Hematopoietic multipotent progenitor cell treated with erythropoietin and hydrocortisone succinate and interleukin-3 and kit ligand, for 4 days (in vitro differentiated cells): ENCODE results near the gene IER2.
"Not testable (repeated sequence)": the region's sequence is repeated elsewhere in the genome, so short reads cannot be mapped to it uniquely, and the experiment has no call there.

ENCODE experiments used
- DNase-seq: peaks from one replicate; pipeline ENCODE4 v3.0.0-alpha.2; 2015

The IER2 gene

DNA sequence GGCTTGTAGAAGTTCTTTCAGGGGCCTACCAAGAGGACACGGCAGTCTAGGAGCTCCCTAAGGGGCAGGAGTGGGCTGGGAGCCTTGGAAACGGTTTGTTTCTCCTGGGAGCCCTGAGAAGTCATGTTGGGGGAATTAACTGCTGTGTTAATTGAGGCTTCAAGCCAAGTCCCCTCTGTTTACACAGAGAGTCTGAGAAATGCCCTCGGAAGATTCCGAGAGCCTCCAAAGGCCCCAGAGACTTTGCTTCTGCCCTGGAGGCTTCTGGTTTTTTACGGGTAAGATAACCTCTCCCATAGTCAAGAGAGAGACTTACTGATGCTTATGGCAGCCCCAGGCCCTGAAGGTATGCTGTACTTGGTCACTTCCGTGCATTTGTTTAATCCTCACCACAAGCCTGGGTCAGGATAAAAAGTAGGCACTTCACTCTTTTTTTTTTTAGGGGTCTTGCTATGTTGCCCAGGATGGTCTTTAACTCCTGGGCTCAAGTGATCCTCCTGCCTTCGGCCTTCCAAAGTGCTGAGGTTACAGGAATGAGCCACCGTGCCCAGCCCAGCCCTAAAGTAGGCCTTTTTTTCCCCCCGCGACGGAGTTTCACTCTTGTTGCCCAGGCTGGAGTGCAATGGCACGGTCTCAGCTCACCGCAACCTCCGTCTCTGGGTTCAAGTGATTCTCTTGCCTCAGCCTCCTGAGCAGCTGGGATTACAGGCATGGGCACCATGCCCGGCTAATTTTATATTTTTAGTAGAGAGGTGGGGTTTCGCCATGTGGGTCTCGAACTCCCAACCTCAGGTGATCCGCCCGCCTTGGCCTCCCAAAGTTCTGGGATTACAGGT, 15.2 kb downstream of the IER2 start:
- DNase-seq: no peak

DNA sequence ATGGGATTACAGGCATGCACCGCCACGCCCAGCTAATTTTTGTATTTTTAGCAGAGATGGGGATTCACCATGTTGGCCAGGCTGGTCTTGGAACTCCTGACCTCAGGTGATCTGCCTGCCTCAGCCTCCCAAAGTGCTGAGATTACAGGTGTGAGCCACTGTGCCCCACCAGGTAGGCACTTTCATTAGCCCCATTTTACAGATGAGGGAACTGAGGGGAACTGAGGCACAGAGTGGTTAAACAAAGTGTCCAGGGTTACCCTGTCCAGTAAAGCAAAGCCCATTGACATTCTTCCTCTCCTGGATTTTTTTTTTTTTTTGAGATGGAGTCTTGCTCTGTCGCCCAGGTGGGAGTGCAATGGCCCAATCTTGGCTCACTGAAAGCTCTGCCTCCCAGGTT, 15.9 kb downstream of the IER2 start:
- not testable (repeated sequence) for DNase-seq

DNA sequence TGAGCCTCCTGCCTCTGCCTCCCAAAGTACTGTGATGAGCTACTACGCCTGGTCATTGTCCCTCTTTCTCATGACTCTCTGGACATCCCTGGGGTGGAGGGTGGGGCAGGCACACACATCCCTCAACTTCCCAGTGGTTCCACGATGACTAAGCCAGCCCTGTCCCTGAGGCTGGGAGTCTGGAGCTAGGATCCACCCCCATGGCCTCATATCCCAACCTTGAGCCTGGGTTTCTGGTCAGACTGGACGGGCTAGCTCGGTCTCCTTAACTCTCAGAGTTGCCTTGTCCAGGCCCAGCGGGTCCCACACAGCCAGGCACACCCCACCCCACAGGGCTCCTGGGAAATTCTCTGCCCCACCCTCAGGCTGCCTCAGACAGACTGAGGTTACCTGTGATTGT, 19.6 kb downstream of the IER2 start:
- no peak for DNase-seq

DNA sequence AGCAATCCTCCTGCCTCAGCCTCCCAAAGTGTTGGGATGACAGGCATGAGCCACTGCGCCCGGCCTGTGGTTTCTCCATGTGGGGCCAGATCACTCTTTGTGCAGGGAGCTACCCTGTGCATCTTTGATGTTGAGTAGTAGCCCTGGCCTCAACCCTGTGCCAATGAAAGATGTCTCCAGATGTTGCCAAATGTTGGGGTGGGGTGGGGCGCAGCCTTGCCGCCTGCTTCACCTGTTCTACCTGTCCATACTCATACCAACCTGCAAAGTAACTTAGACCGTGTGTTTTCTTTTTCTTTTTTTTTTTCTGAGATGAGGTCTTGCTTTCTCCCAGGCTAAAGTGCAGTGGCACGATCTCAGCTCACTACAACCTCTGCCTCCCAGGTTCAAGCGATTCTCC, 20.9 kb downstream of the IER2 start:
- DNase-seq: no peak

DNA sequence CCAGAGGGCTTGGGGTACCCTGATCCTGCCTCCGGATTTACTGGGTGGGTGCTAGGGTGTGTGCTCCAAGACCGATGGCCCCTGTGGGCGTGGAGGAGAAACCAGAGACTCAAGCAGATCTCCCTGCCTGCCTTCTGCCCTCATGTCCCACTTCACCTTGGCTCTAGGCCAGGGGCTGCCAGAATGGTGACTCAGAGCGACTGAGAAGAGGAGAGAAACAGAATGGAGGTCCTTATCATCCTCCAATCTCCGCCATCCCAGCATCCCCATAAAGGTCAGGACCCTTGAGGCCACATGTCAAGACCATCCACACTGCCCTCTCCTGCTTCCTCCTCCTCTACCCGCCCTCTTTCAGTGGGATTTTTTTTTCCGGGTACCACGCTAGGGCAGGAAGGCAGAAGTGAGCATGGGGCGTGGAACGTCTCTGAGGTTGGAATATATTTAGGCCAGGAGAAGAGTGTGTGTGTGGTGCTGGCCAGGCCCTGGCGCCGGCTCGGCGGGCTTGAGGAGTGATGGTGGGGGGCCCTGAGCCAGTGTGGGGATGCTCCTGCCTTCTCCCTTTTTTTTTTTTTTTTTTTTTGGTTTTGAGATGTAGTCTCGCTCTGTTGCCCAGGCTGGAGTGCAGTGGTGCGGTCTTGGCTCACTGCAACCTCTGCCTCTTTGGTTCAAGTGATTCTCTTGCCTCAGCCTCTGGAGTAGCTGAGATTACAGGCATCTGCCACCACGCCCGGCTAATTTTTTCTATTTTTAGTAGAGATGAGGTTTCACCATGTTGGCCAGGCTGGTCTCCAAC, 22.3 kb downstream of the IER2 start:
- peak; percentile 86 for DNase-seq

DNA sequence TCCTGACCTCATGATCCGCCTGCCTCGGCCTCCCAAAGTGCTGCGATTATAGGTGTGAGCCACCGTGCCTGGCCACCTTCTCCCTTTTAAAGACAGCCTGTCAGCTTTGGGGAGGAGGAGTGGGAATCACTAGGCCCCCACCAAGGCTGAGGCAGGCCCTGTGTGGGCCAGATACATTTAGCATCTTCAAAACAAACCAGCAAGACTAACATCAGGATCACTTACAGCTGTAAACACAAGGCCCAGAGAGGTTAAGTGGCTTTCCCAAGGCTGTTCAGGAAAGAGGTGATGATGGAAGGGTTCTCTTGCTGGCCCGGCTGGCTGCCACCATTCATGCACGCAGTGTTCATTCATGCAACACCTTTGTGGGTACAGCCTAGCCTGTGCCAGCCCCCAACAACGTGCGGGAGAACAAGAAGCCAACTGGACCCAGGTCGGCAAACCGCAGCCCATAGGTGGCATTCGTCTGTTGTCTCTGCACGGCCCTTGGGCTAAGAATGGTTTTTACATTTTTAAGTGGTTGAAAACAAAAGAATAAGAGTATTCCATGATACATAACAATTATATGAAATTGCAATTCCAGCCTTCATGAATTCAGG, 23.0 kb downstream of the IER2 start:
- no peak for DNase-seq

DNA sequence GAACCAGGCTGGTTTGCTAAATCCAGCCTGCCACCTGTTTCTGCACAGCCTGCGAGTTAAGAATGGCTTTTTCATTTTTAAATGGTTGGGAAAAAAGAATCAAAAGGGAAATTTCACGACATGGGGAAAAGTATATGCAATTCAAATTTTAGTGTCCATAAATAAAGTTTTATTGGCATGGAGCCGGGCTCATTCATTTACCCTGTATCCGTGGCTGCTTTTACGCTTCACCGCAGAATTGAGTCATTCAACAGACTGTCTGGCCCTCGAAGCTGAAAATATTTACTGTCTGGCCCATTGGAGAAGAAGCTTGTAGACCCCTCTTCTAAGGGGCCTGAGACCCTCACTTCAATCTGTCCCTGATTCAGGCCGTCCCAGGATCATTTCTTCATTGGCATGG, 26.1 kb downstream of the IER2 start:
- DNase-seq: no peak

DNA sequence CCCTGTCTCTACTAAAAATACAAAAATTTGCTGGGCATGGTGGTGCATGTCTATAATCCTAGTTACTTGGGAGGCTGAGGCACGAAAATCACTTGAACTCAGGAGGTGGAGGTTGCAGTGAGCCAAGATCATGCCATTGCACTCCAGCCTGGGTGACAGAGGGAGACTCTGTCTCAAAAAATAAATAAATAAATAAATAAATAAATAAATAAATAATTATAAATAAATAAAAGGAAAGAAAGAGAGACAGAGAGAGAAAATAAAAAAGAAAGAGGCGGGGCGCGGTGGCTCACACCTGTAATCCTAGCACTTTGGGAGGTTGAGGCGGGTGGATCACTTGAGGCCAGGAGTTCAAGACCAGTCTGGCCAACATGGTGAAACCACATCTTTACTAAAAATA, 27.4 kb downstream of the IER2 start:
- not testable (repeated sequence) for DNase-seq

DNA sequence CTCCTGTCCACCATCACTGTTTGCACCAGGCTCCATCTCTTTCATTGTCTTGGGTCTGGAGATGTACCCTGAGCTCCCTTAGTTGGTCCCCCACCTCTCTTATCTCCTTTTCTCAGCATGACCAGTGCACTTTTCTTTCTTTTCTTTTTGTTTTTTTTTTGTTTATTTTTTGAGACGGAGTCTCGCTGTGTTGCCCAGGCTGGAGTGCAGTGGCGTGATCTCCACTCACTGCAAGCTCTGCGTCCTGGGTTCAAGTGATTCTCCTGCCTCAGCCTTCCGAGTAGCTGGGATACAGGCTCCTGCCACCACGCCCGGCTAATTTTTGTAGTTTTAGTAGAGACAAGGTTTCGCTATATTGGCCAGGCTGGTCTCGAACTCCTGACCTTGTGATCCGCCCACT, 28.1 kb downstream of the IER2 start:
- not testable (repeated sequence) for DNase-seq

DNA sequence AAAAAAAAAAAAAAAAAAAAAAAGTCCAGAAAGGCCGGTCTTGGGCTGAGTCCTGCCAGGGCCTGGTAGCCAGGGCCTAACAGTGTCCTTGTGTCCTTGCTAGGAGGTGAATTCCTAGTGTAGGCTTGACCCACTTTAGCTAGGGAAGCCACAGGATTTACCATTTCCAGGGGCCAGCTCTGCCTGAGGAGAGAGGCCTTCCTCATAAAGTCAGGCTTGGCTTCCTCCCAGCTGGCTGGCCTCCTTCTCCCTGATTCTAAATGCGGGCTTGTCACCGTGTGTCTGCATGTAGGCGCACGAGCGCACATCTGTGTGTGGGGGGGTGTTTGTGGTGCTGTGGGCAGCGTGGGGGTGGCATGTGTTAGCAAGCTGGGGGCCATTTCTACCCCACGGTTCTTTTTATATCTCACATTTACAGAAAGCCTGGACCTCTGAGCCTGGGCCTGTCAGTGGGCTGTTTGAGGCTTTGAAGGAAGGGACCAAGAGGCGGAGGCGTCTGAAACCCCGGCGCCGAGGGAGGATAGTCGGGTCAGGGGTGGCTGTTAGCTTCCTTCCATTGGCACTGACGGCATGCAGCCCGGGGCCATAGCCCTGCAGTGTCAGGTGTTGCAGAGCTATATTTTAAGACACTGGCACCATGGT, 31.7 kb downstream of the IER2 start:
- DNase-seq: peak; percentile 75

DNA sequence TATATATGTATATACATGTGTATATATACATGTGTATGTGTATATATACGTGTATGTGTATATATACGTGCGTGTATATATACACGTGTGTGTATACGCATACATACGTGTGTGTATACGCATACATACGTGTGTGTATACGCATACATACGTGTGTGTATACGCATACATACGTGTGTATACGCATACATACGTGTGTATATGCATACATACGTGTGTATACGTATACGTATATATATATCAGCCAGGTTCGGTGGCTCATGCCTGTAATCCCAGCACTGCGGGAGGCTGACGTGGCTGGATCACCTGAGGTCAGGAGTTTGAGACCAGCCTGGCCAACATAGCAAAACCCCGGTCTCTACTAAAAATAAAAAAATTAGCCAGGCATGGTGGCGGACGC, 34.7 kb downstream of the IER2 start:
- DNase-seq: not testable (repeated sequence)

DNA sequence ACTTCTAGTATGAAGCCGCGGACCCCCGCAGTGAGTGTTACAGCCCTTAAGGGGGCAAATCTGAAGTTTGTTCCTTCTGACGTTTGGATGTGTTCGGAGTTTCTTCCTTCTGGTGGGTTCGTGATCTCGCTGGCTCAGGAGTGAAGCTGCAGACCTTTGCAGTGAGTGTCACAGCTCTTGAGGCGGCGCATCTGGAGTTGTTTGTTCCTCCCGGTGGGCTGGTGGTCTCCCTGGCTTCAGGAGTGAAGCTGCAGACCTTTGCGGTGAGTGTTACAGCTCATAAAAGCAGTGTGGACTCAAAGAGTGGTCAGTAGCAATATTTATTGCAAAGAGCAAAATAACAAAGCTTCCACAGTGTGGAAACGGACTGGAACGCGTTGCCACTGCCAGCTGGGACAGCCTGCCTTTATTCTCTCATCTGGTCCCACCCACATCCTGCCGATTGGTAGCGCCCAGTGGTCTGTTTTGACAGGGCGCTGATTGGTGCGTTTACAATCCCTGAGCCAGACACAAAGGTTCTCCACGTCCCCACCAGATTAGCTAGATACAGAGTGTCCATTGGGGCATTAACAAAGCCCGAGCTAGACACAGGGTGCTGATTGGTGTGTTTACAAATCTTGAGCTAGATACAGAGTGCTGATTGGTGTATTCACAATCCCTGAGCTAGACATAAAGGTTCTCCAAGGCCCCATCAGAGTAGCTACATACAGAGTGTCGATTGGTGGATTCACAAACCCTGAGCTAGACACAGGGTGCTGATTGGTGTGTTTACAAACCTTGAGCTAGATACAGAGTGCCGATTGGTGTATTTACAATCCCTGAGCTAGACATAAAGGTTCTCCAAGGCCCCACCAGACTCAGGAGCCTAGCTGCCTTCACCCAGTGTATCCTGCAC, 35.8 kb downstream of the IER2 start:
- DNase-seq: not testable (repeated sequence)

DNA sequence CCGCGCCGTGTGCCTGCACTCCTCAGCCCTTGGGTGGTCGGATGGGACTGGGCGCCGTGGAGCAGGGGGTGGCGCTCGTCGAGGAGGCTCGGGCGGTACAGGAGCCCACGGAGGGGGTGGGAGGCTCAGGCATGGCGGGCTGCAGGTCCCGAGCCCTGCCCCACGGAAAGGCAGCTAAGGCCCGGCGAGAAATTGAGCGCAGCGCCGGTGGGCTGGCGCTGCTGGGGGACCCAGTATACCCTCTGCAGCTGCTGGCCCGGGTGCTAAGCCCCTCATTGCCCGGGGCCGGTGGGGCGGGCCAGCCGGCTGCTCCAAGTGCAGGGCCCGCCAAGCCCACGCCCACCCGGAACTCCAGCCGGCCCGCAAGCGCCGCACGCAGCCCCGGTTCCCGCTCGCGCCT, 36.5 kb downstream of the IER2 start:
- not testable (repeated sequence) for DNase-seq

DNA sequence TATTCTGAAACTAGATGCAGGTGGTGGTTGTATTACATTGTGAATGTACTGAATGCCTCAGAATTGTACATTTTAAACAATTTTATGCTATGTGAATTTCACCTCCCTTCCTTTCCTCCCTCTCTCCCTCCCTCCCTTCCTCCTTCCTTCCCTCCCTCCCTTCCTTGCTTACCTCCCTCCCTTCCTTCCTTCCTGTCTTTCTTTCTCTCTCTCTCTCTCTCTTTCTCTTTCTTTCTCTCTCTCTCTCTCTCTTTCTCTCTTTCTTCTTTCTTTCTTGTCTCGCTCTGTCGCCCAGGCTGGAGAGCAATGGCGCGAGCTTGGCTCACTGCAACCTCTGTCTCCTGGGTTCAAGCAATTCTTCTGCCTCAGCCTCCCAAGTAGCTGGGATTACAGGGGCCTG, 37.2 kb downstream of the IER2 start:
- DNase-seq: no peak

DNA sequence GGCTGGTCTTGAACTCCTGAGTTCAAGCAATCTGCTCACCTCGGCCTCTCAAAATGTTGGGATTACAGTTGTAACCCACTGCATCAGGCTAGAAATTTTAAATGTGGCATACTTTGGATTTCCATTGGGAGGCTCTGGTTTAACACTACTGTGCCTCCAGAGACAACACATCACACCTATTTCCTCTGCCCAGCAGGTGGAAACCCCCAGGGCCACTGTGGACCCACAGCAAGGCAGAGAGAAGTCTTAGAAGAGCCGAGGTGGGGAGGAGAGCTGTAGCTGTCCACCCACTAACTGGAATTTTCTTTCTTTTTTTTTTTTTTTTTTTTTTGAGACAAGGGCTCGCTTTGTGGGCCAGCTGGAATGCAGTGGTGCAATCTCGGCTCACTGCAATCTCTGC, 39.4 kb downstream of the IER2 start:
- no peak for DNase-seq

DNA sequence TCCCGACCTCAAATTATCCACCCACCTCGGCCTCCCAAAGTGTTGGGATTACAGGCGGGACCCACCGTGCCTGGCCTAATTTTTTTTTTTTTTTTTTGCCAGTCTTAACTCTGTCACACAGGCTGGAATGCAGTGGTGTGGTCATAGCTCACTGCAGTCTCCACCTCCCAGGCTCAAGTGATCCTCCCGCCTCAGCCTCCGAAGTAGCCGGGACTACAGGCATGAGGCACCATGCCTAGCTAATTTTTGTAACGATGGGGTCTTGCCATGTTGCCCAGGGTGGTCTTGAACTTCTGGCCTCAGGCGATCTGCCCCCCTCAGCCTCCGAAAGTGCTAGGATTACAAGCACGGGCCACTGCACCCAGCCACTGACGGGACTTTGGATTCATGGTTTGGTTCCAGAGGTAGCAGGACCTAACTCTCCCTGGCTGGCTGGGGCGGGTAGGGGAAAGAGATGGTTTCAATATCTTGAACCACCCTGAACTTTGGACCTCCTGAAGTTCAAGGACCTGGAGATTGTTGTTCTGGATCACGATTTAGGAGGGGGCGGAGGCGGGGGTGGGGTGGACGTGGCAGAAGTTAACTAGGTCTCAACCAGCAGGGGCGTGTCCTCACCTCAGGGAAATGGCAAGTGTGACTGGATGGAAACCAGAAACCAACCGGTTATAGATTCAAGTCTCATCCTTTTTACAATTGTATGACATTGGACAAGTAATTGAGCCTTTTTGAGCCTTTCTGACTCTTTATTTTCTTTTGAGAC, 40.8 kb downstream of the IER2 start:
- DNase-seq: no peak

DNA sequence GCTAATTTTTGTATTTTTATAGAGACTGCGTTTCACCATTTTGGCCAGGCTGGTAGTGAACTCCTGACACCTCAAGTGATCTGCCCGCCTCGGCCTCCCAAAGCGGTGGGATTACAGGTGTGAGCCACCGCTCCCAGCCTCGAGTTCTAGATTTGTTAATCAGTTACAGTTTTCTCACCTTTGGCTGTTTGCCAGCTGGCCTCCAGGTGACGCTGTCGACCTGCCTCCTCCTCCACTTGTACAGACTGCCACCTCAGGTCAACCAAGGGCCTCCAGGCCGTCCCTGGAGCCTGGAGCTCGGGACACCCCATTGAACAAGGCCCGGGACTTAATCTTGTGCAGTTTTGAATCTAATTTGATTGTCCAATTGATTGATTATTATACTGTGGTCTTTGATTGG, 45.5 kb downstream of the IER2 start:
- DNase-seq: peak; percentile 27

DNA sequence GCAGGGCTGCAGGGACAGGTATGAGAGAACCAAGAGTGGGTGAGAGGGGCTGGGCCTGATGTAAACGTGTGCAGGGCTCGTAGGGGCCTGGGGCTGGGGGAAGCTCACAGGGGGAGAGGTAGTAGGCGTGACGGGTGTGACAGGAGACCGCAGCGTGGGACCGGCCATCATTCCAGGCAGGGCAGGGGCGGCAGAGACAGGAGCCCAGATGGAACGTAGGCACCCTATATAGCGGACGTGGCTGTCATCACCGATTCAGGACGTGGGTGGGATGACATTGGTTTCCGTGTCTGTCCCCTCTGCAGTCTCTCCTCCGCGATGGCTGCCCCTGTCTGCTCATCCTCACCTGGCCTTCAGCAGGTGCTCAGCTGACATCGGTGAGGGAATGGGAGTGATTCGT, 48.4 kb downstream of the IER2 start:
- DNase-seq: no peak

DNA sequence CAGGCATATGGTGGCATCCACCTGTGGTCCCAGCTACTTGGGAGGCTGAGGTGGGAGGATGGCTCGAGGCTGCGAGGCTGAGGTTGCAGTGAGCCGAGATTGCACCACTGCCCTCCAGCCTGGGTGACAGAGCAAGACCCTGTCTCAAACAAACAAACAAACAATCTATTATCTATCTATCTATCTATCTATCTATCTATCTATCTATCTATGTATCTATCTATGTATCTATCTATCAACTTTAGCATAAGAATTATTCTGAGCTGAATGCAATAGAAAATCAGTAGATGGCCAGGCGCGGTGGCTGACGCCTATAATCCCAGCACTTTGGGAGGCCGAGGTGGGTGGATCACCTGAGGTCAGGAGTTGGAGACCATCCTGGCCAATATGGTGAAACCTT, 51.9 kb downstream of the IER2 start:
- not testable (repeated sequence) for DNase-seq
